ENCODE data around the gene DBP.

DNA sequence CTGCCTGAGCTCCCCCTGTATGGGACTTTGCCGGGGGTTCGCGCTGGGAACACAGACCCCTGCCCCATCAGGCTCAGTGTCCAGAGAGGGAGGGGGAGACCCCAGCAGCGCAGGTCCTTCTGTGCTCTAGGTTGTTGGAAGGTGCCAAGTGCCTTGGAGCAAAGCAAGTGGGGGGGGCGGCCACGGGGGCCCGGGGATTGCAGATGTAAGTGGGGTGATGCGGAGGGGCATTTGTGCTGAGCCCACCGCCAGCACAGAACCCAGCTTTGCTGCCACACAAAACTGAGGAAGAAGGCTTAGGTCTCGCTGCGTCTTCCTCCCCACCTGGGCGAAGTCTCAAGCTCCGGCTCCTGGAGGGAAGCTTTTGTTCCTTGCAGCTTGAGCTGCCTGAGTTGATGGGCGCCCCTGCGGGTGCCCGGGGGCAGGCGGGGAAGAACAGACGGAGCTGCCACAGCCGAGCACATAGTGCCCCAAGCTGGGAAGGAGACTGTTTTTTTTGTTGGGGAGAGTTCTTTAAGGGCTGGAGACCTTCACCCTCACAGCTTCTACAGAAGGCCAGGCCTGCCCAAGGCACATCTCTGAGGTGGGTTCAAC, 37.1 kb upstream of the DBP start:
- no peak for TF ChIP-seq CTCF (IDR thresholded peaks at IDR 0.05; ENCODE audit: low read depth, low read length, poor library complexity, severe bottlenecking)
- TF ChIP-seq EZH2phosphoT487 (IDR thresholded peaks at IDR 0.05; ENCODE audit: borderline replicate concordance, low read length), result no peak
